GM12878 (cell line): ENCODE results near the gene ROR2. TPM values are rescaled to one million over a fixed set of nuclear protein-coding genes. Genes with fewer than 3 reads are reported as not detected.

Experiments used
- ATAC-seq: fragments of 200-7000 bp; cut with Tn5 transposase; 3 replicates; pipeline ENCODE4 v1.9.1; 2020; ENCODE audit warnings: mild to moderate bottlenecking, moderate library complexity
- BruUV-seq: library from RNA; stranded (reverse); fragments of 400-500 nt; replicated peaks from 2 replicates; lab custom pipeline; 2021; lab: Mats Ljungman, UMichigan
- CTCF ChIA-PET: fragments of 300-600 bp; sonication (Branson Sonifier 250); formaldehyde crosslinking; extraction: SDS; loops from one replicate; lab custom pipeline; 2021; ENCODE audit warnings: inconsistent platforms; lab: Yijun Ruan, JAX
- POLR2A ChIA-PET: fragments of 350-600 bp; formaldehyde crosslinking; extraction: SDS; loops from one replicate; lab custom pipeline; 2021; ENCODE audit warnings: inconsistent platforms; lab: Charles Lee
- RAD21 ChIA-PET: fragments of 300-600 bp; sonication (Branson Sonifier 250); formaldehyde crosslinking; loops from one replicate; lab custom pipeline; 2023; ENCODE audit warnings: antibody characterized with exemption; ENCODE audit not compliant: unreplicated experiment; lab: Charles Lee
- SMC1A ChIA-PET: fragments of 300-600 bp; sonication (Branson Sonifier 250); formaldehyde crosslinking; loops from one replicate; lab custom pipeline; 2023; ENCODE audit not compliant: unreplicated experiment, uncharacterized antibody; lab: Charles Lee
- DNase-seq: peaks from one replicate; pipeline ENCODE4 v3.0.0-alpha.2; 2011; ENCODE audit warnings: low read depth, low spot score
- FAIRE-seq: peaks from 3 replicates; lab custom pipeline; 2011; peaks lifted over from hg19 to GRCh38; lab: Jason Lieb, UNC
- H2AFZ ChIP-seq: 2 replicates; pipeline ENCODE4 v1.6.0; 2011; ENCODE audit warnings: low read depth, low read length, control low read depth; ENCODE audit not compliant: control insufficient read depth
- H3K27ac ChIP-seq: 2 replicates; pipeline ENCODE4 v1.5.1; 2011; ENCODE audit warnings: control low read depth; ENCODE audit not compliant: control insufficient read depth, insufficient read depth
- H3K27me3 ChIP-seq, 2 experiments: replicated peaks in 1 of 2; 2 replicates each; pipeline versions ENCODE4 v1.6.0 to v1.6.1; 2011; ENCODE audit warnings: low read length in 1 of 2; ENCODE audit not compliant: control insufficient read depth in 2 of 2, insufficient read depth in 2 of 2
- H3K36me3 ChIP-seq, 2 experiments: 2 replicates each; pipeline ENCODE4 v1.5.1; 2011; ENCODE audit warnings: low read length in 1 of 2; ENCODE audit not compliant: control insufficient read depth in 2 of 2, insufficient read depth in 2 of 2
- H3K4me1 ChIP-seq: 2 replicates; pipeline ENCODE4 v1.6.1; 2011; ENCODE audit warnings: mild to moderate bottlenecking, low read length, moderate library complexity, mixed read lengths; ENCODE audit not compliant: control insufficient read depth, insufficient read depth
- H3K4me2 ChIP-seq: 2 replicates; pipeline ENCODE4 v1.6.0; 2011; ENCODE audit warnings: control low read depth; ENCODE audit not compliant: control insufficient read depth, insufficient read depth
- H3K4me3 ChIP-seq: fragments of 200-600 bp; sonication (generic); 2 replicates; pipeline ENCODE4 v1.5.1; 2016
- H3K79me2 ChIP-seq: 2 replicates; pipeline ENCODE4 v1.6.0; 2011; ENCODE audit warnings: low read length; ENCODE audit not compliant: control insufficient read depth, insufficient read depth
- H3K9ac ChIP-seq: 2 replicates; pipeline ENCODE4 v1.8.0; 2011; ENCODE audit warnings: low read length, control low read depth, mixed read lengths; ENCODE audit not compliant: control insufficient read depth, insufficient read depth
- H3K9me3 ChIP-seq: replicated peaks from 3 replicates; pipeline ENCODE4 v1.5.1; 2011; ENCODE audit warnings: mild to moderate bottlenecking, low read length; ENCODE audit not compliant: control insufficient read depth, insufficient read depth
- H4K20me1 ChIP-seq: 2 replicates; pipeline ENCODE4 v1.6.0; 2011; ENCODE audit not compliant: control insufficient read depth, insufficient read depth
- ATF7 ChIP-seq: fragments of 450-650 bp; IDR thresholded peaks from 2 replicates; pipeline ENCODE4 v1.6.1; 2016; ENCODE audit warnings: low read depth, mild to moderate bottlenecking
- BCL3 ChIP-seq: IDR thresholded peaks from 2 replicates; pipeline ENCODE4 v1.6.1; 2011; ENCODE audit warnings: borderline replicate concordance, low read depth, mild to moderate bottlenecking, moderate library complexity, low read length; ENCODE audit not compliant: insufficient read depth, poor library complexity, severe bottlenecking
- IKZF2 ChIP-seq, 2 experiments: fragments of 450-650 bp; IDR thresholded peaks; 2 replicates each; pipeline ENCODE4 v1.6.1; 2017; ENCODE audit warnings: mild to moderate bottlenecking in 2 of 2, moderate library complexity in 2 of 2
- MYC ChIP-seq: IDR thresholded peaks from 2 replicates; pipeline ENCODE4 v1.6.1; 2011; ENCODE audit warnings: mild to moderate bottlenecking, low read length, moderate library complexity, inconsistent platforms; ENCODE audit not compliant: insufficient read depth, insufficient replicate concordance, insufficient read length, severe bottlenecking
- NFIC ChIP-seq: IDR thresholded peaks from 2 replicates; pipeline ENCODE4 v1.6.1; 2012; ENCODE audit warnings: low read depth, mild to moderate bottlenecking, inconsistent platforms, low read length, moderate library complexity
- ZNF217 ChIP-seq: fragments of 450-650 bp; IDR thresholded peaks from 2 replicates; pipeline ENCODE4 v1.6.1; 2017; ENCODE audit warnings: antibody characterized with exemption, mild to moderate bottlenecking
- ZNF622 ChIP-seq: fragments of 450-650 bp; IDR thresholded peaks from 2 replicates; pipeline ENCODE4 v1.6.1; 2017; ENCODE audit warnings: mild to moderate bottlenecking, inconsistent platforms
- WGBS: methylation state at CpG from one replicate; pipeline ENCODE4 v1.1.6; 2016; ENCODE audit warnings: low lambda C conversion rate; ENCODE audit not compliant: insufficient replicate concordance, insufficient coverage; ENCODE audit errors: missing lambda C conversion rate; 5-methylcytosine and 5-hydroxymethylcytosine counted together
- in situ Hi-C: fragments of 300-500 bp; cut with MboI; formaldehyde crosslinking; loops from 9 replicates; pipeline ENCODE4 v1.14.3; 2018; ENCODE audit warnings: mixed read lengths
- intact Hi-C: fragments of 100-400 bp; cut with micrococcal nuclease; formaldehyde crosslinking; loops from one replicate; pipeline ENCODE4 v1.14.2; 2022; ENCODE audit not compliant: unreplicated experiment
- polyA plus RNA-seq, 11 experiments: library from polyadenylated mRNA; depleted of rRNA in 4 of 11; unstranded in 6 of 11; stranded (reverse) in 5 of 11; fragments of >200 nt; fragmentation: Nextera tagmentation in 4 of 11; fragmentation: Illumina TruSeq in 1 of 11; extraction: Ambion mirVana in 4 of 11; extraction: Trizol in 1 of 11; gene quantifications; 1 replicate in 1 of 11; 2 replicates in 10 of 11; pipeline versions ENCODE4 v1.2.1 to v1.2.3, GENCODE V29; 2011 to 2016; ENCODE audit warnings: inconsistent platforms in 2 of 11, missing spikeins in 2 of 11, low read depth in 1 of 11
- total RNA-seq, 4 experiments: library from RNA; depleted of rRNA in 3 of 4; stranded (reverse); fragments of >200 nt in 3 of 4; fragmentation: Illumina TruSeq in 1 of 4; extraction: Trizol in 1 of 4; gene quantifications; 2 replicates each; pipeline versions ENCODE4 v1.2.1 to v1.2.3, GENCODE V29; 2013 to 2021

ROR2 gene
- total and polyA plus RNA-seq, 10 of the 15 experiments (the other 5 are each of a cell fraction or from before 2014, with no cell fraction given): 0.03 to 0.05 TPM; not detected in 8

- no peak overlapping the region for H2AFZ ChIP-seq
- ATAC-seq: no peak
- H3K4me3 ChIP-seq: no peak overlapping the region
- BruUV-seq: no TSS peak
- no peaks in the 10 kb centered on the region for H3K4me1 ChIP-seq
- intact Hi-C loops (no loop called here), in situ Hi-C loops (no loop called here)
- no peak overlapping the region for H3K4me2 ChIP-seq
- H3K36me3 ChIP-seq: no peaks in the 10 kb centered on the region
- ChIA-PET SMC1A (no interaction called here), POLR2A (no interaction called here), RAD21 (no interaction called here), CTCF (no interaction called here)
- H3K9ac ChIP-seq: no peak overlapping the region
- H3K9me3 ChIP-seq: no peaks in the 10 kb centered on the region
- no peaks in the 10 kb centered on the region for H4K20me1 ChIP-seq
- TF ChIP-seq IKZF2 (IDR thresholded peaks at IDR 0.05) (no peak), MYC (no peak), ZNF622 (no peak), BCL3 (no peak), ZNF217 (no peak), NFIC (no peak), ATF7 (no peak)
- no peak overlapping the region for H3K27ac ChIP-seq
- no peak for DNase-seq
- H3K27me3 ChIP-seq: peaks cover 4 to 5% of the 10 kb centered on the region in 2 experiments; a peak in 2 of 4 replicates
- H3K79me2 ChIP-seq: no peaks in the 10 kb centered on the region
- no peak for FAIRE-seq
- 12% methylated on average over 3 of the region's 3 CpGs for WGBS
These were observed 49.2 kb downstream of the ROR2 start for GRCh38 chr9:91900797-91901177.
